ENCODE data around the gene PCYOX1L.

DNA sequence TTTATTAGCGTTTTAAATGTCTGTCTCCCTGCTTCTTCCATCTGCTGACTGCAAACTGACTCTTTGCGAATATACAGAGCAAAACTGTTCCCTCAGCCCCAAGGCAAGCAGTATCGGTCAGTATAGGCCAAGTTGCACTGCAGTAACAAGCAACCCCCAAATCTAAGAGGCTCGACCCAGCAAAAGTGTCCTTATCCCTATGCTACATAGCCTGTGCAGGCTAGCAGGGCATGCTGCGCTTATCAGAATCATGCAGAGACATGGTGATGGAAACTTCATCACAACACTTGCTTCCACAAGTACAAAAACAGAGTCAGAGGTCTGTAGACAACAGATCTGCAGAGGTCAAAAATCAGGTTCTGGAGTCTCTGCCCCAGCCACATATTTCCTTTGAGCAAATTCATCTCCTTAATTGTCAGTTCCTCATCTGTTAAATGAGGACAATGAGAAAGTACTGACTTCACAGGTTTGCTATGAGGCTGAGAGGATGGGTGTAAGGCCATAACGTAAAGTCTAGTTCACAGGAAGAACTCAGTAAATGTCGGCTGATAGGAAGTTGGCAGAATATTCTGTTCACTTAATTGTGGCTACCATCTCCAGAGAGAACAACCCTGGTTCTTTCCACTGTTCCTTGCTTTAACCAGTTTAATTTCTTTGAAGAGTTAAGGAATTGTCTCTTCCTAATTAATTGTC is 30.8 kb downstream of the PCYOX1L start:
- TF ChIP-seq, protein P1, sequence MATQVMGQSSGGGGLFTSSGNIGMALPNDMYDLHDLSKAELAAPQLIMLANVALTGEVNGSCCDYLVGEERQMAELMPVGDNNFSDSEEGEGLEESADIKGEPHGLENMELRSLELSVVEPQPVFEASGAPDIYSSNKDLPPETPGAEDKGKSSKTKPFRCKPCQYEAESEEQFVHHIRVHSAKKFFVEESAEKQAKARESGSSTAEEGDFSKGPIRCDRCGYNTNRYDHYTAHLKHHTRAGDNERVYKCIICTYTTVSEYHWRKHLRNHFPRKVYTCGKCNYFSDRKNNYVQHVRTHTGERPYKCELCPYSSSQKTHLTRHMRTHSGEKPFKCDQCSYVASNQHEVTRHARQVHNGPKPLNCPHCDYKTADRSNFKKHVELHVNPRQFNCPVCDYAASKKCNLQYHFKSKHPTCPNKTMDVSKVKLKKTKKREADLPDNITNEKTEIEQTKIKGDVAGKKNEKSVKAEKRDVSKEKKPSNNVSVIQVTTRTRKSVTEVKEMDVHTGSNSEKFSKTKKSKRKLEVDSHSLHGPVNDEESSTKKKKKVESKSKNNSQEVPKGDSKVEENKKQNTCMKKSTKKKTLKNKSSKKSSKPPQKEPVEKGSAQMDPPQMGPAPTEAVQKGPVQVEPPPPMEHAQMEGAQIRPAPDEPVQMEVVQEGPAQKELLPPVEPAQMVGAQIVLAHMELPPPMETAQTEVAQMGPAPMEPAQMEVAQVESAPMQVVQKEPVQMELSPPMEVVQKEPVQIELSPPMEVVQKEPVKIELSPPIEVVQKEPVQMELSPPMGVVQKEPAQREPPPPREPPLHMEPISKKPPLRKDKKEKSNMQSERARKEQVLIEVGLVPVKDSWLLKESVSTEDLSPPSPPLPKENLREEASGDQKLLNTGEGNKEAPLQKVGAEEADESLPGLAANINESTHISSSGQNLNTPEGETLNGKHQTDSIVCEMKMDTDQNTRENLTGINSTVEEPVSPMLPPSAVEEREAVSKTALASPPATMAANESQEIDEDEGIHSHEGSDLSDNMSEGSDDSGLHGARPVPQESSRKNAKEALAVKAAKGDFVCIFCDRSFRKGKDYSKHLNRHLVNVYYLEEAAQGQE (IDR thresholded peaks at IDR 0.05; ENCODE audit: low read depth): no peak
- no peak for TF ChIP-seq CEBPB (IDR thresholded peaks at IDR 0.05)
- no peak for TF ChIP-seq ZBTB7A (IDR thresholded peaks at IDR 0.05; ENCODE audit: low read depth)
- no peak for TF ChIP-seq YY1 (IDR thresholded peaks at IDR 0.05; ENCODE audit: low read depth)
- TF ChIP-seq, protein P2, sequence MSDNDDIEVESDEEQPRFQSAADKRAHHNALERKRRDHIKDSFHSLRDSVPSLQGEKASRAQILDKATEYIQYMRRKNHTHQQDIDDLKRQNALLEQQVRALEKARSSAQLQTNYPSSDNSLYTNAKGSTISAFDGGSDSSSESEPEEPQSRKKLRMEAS (IDR thresholded peaks at IDR 0.05): no peak
- TF ChIP-seq EP300 (IDR thresholded peaks at IDR 0.05; ENCODE audit: borderline replicate concordance): no peak
